Glutamatergic neuron (in vitro differentiated cells): Measurements from ENCODE around the gene SMIM22. TPM values are rescaled to one million over a fixed set of nuclear protein-coding genes. Genes with fewer than 3 reads are reported as not detected.

Experiments used
- DNase-seq: peaks from one replicate; pipeline ENCODE4 v3.0.0; 2022
- H3K27ac Mint-ChIP-seq: one replicate; pipeline ENCODE4 v1.8.0; 2020; ENCODE audit warnings: mild to moderate bottlenecking, mixed read lengths, inconsistent platforms; ENCODE audit not compliant: unreplicated experiment
- H3K27me3 Mint-ChIP-seq: one replicate; pipeline ENCODE4 v1.8.0; 2020; ENCODE audit warnings: mild to moderate bottlenecking, moderate library complexity, mixed read lengths, inconsistent platforms; ENCODE audit not compliant: unreplicated experiment
- H3K36me3 Mint-ChIP-seq: one replicate; pipeline ENCODE4 v1.8.0; 2020; ENCODE audit warnings: mild to moderate bottlenecking, mixed read lengths, inconsistent platforms; ENCODE audit not compliant: unreplicated experiment
- H3K4me1 Mint-ChIP-seq: one replicate; pipeline ENCODE4 v1.8.0; 2020; ENCODE audit warnings: mild to moderate bottlenecking, low read depth, mixed read lengths, inconsistent platforms; ENCODE audit not compliant: unreplicated experiment
- H3K4me3 Mint-ChIP-seq: one replicate; pipeline ENCODE4 v1.8.0; 2020; ENCODE audit warnings: mild to moderate bottlenecking, mixed read lengths, inconsistent platforms; ENCODE audit not compliant: unreplicated experiment
- H3K9me3 Mint-ChIP-seq: one replicate; pipeline ENCODE4 v1.8.0; 2020; ENCODE audit warnings: mild to moderate bottlenecking, moderate library complexity, mixed read lengths, inconsistent platforms; ENCODE audit not compliant: unreplicated experiment
- CTCF ChIP-seq: fragments of 200-600 bp; sonication (generic); IDR thresholded peaks from one replicate; pipeline ENCODE4 v1.5.0; 2021; ENCODE audit not compliant: partially characterized antibody, unreplicated experiment
- total RNA-seq: library from RNA; stranded (reverse); fragmentation: NEBNext Ultra II Directional; extraction: Animal tissue kit (Norgen Biotek cat#: 25700); gene quantifications from one replicate; pipeline ENCODE4 v1.2.1, GENCODE V29; 2021; ENCODE audit not compliant: unreplicated experiment

Gene SMIM22
- total RNA-seq, 1 donor from 2014 or later, result not detected

DNA sequence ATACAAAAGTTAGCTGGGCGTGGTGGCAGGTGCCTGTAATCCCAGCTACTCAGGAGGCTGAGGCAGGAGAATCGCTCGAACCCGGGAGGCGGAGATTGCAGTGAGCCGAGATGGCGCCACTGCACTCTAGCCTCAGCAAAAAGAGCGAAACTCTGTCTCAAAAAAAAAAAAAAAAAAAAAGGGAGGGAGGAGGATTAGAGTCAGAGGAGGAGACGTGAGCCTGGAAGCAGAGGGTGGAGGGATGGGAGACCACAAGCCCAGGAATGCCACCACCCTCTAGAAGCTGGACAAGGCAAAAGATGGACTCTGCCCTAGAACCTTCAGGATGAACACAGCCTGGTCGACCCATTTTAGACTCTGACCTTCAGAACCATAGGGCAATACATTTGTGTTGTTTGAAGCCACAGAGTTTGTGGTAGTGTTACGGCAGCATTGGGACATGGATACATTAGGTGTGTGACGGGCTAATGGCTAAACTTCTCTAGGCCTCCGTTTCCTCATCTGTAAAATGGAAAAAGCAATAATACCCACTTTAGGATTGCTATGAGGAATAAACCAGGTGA, 2.1 kb upstream of the SMIM22 start:
- no peak for DNase-seq
- no peak overlapping the region for H3K27ac Mint-ChIP-seq
- no peaks in the 10 kb centered on the region for H3K36me3 Mint-ChIP-seq
- H3K4me1 Mint-ChIP-seq, result peaks cover 6% of the 10 kb centered on the region
- H3K9me3 Mint-ChIP-seq, result no peaks in the 10 kb centered on the region
- peaks cover 2% of the 10 kb centered on the region for H3K27me3 Mint-ChIP-seq
- no peak for TF ChIP-seq CTCF
- no peak overlapping the region for H3K4me3 Mint-ChIP-seq

GRCh38 chr16:4795828-4796572, 831 bp downstream of the SMIM22 start:
- Mint-ChIP-seq H3K27me3 (peaks cover 2% of the 10 kb centered on the region), H3K27ac (no peak overlapping the region)
- no peak for TF ChIP-seq CTCF

DNA sequence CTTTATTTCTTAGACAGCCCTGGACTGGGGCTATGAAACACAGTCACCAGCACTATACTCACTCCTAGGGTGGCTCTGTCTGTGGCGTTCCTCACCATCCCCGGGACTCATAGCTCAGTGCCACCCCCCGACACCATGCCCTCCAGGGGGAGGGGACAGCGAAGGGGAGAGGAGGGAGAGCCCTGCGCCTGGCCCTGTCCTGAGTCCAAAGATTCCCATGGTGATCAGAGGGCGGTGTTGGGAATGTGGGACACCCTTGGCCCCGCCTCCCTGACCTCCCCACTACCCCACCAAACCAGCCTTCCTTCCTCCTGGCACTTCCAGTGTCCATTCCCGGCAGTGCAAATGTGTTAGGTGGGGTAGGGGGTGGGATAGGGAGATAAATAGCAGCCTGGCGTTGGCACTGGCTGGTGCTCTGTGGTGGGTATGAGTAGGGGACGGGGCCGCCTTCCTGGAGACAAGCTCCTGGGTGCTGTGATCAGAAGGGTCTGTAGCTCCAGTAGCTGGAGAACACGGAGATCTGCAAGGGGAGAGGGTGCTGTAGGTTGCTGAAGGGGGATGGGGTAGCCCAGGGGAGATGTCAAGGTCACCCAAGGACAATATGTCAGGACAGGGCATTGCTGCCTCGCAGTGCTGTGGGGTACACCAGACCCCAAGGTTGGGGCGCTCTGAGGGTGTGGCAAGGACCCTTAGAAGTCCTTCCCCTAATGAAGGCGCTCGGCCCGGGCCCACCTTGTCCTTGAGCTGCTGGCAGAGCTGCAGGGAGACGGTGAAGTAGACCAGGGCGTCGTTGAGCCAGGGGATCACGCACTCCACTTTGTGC, 2.0 kb downstream of the SMIM22 start:
- H3K4me1 Mint-ChIP-seq, result peaks cover 8% of the 10 kb centered on the region
- no peak for DNase-seq
- H3K27me3 Mint-ChIP-seq, result peaks cover 2% of the 10 kb centered on the region
- no peak overlapping the region for H3K4me3 Mint-ChIP-seq
- H3K36me3 Mint-ChIP-seq, result no peaks in the 10 kb centered on the region
- peaks cover 3% of the 10 kb centered on the region for H3K9me3 Mint-ChIP-seq
- H3K27ac Mint-ChIP-seq, result no peak overlapping the region
- no peak for TF ChIP-seq CTCF

More at GRCh38 chr16:4795828-4796572, 831 bp downstream of the SMIM22 start:
- H3K36me3 Mint-ChIP-seq, result no peaks in the 10 kb centered on the region
- no peak overlapping the region for H3K4me3 Mint-ChIP-seq
- no peak for DNase-seq
- peaks cover 3% of the 10 kb centered on the region for H3K9me3 Mint-ChIP-seq
- H3K4me1 Mint-ChIP-seq, result peaks cover 11% of the 10 kb centered on the region

GRCh38 chr16:4797805-4798252, 2.7 kb downstream of the SMIM22 start:
- no peak for DNase-seq
- no peak overlapping the region for H3K4me3 Mint-ChIP-seq
- H3K27ac Mint-ChIP-seq, result no peak overlapping the region
- H3K4me1 Mint-ChIP-seq, result peaks cover 8% of the 10 kb centered on the region
- H3K36me3 Mint-ChIP-seq, result no peaks in the 10 kb centered on the region
- H3K27me3 Mint-ChIP-seq, result peaks cover 2% of the 10 kb centered on the region
- TF ChIP-seq CTCF, result no peak
- H3K9me3 Mint-ChIP-seq, result peaks cover 3% of the 10 kb centered on the region
